CD4-positive, alpha-beta T cell treated with Interleukin-10 for 1 hour (primary cell): Measurements from ENCODE around the gene METTL24.
"Not testable (repeated sequence)": the region's sequence is repeated elsewhere in the genome, so short reads cannot be mapped to it uniquely, and the experiment has no call there.

Source experiments
- DNase-seq: peaks from one replicate; pipeline ENCODE4 v3.0.0-alpha.2; 2020

METTL24 gene

DNA sequence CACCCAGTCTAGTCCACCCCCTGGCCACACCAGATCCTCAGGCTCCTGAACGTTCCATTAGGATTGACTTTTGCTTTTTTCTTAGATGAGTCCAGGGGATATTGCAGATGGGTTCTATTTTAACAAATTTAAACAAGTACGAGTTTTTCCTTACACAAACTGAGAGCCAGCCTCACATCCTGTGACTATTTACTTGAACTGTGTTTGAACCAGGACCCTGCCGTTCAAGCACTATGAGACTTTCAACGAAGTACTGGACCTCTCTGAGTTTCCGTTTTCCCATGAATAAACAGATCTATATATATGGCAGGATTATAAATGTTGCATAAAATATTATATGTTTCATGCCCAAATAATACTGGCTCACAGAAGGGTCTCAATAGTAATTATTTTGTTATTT lies 1.4 kb upstream of the METTL24 start:
- DNase-seq: no peak

GRCh38 chr6:110358553-110359160 lies 508 bp upstream of the METTL24 start:
- DNase-seq: no peak

- DNase-seq: no peak
Observed at GRCh38 chr6:110357298-110357663, 868 bp downstream of the METTL24 start.

- no peak for DNase-seq
Observed at GRCh38 chr6:110356778-110357177, 1.4 kb downstream of the METTL24 start.

DNA sequence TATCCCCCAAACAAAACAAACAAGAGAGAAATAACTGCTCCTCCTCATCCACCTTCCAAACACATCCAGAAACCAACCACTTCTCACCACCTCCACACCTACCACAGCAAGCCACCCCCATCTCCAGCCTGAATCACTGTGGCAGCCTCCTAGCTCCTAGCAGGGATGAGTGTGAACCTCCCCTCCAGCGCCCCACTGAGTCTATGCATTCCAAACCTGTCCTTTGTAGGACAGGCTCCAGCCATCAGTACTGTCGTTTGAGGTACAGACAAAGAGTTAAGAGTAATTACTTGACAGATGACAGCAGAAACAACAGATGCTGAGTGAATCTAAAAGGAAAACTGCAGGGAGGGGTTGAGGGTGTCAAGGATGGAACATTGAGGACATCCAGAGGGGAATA lies 2.4 kb downstream of the METTL24 start:
- no peak for DNase-seq

- DNase-seq: no peak
Observed at GRCh38 chr6:110355022-110355421, 3.1 kb downstream of the METTL24 start.

- no peak for DNase-seq
Observed at GRCh38 chr6:110354153-110354552, 4.0 kb downstream of the METTL24 start.

GRCh38 chr6:110353457-110354001 lies 4.6 kb downstream of the METTL24 start:
- DNase-seq: no peak

- no peak for DNase-seq
Observed at GRCh38 chr6:110352563-110353262, 5.4 kb downstream of the METTL24 start.

DNA sequence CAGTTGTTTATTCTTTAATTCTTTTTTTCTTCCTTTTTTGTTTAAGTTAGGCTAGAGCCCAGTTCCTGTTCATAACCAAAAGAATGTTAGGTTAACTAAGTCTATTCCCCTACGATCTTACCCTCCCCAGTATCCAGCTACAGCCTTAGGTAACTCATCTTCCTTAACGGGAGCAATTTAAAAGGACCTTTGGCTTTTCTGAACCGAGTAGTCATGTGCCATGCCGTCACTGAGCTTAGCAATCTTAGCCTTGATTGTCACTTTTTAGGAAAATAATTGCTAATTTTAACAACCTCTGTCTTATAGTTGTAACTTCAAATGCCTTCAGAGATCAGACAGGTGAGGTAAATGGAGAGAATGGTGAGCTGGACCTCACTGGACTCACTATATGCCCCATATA lies 6.2 kb downstream of the METTL24 start:
- no peak for DNase-seq

GRCh38 chr6:110351546-110351945 lies 6.6 kb downstream of the METTL24 start:
- no peak for DNase-seq

GRCh38 chr6:110350593-110350992 lies 7.6 kb downstream of the METTL24 start:
- DNase-seq: not testable (repeated sequence)

- no peak for DNase-seq
Observed at GRCh38 chr6:110348961-110349690, 9.0 kb downstream of the METTL24 start.

- no peak for DNase-seq
Observed at GRCh38 chr6:110345025-110345424, 13.1 kb downstream of the METTL24 start.

- DNase-seq: no peak
Observed at GRCh38 chr6:110342759-110343158, 15.4 kb downstream of the METTL24 start.

- DNase-seq: no peak
Observed at GRCh38 chr6:110341663-110342596, 16.2 kb downstream of the METTL24 start.

DNA sequence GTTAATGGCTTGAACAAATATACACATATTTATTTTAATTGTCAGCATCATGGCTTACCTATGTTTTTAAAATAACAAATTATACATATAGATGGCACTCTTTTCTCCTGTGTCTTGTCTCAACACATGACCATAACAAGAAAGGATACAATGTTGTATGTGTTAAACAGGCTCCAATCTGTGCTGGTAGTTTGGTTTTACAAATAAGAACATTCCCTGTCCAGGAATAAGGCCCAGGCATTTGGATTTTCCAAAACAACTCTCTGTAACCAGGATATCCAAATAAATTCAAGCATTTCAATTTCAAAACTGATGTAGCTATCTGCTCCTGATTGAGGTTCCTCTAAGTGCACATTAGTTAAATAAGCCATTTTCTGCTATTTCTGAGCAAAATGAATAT lies 17.1 kb downstream of the METTL24 start:
- no peak for DNase-seq

DNA sequence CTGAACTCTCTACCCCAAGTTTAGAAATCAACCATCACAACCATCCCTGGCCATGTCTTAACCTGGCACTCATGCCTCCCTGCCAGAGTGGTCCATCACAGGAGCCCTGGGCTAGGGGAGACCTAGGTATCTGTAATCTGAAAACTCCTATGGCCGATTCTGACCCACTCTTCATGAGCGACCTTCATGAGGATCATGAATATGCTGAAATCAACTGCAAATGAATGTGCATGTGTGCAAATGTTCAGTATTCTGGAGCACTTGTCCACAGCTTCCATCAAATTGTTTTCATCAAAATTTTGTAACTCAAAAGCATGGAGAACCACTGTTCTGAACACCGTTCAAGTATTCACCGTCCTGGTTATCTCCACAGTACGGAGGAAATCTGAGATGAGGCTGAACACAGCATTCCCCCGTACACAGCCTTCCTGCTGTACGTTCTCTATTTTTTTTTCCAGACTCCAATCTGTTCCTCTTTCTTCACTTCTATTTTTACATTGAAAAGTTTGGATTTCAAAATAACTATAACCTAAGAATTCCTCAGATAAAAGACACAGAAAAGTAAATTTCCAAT lies 17.7 kb downstream of the METTL24 start:
- DNase-seq: no peak

DNA sequence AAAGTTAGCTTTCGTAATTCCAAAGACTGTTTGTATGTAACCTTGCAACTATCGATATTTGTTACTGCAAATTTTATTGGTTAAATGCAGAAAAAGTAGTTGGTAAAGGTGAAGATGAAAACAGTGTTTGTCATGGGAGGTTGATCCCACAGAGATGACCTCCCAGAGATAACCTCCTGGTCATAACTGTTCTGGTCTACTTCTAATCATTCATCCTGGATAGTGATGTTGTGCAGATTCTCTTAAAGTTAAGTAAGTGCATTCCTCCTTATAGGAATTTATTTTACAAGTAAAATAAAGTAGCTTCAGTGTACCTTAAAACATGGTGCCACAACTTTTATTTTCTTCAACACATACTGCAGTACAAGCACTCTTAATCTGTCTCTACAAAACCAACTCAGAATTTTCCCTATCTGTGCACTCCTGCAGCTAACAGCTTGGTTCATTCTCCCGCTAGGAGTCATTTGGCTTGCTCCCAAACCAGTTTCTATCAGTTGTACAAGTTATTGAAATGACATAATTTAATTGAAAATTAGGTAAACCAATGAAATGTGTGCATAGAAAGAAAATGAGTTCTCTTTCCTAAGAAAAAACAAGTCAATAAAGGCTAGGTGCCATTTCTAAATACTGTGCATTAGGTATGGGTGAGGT lies 19.2 kb downstream of the METTL24 start:
- DNase-seq: no peak

DNA sequence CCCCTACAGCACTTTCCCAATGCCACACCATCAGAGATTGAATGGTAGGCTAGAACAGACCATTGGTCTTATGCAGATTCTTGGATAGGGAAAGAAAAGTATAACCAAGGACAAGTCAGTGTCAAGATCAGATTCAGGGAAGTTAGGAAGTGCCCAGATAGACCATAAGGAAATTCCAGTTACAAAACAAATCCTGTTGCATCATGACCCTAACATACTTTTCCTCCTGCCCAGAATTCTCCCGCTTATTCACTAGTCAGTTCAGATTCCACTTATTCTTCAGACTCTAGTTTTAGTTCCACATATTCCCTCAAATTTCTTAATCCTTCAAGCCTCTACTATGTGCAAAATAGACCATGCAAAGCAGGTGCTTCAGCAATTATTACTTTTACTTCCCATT lies 20.7 kb downstream of the METTL24 start:
- no peak for DNase-seq

DNA sequence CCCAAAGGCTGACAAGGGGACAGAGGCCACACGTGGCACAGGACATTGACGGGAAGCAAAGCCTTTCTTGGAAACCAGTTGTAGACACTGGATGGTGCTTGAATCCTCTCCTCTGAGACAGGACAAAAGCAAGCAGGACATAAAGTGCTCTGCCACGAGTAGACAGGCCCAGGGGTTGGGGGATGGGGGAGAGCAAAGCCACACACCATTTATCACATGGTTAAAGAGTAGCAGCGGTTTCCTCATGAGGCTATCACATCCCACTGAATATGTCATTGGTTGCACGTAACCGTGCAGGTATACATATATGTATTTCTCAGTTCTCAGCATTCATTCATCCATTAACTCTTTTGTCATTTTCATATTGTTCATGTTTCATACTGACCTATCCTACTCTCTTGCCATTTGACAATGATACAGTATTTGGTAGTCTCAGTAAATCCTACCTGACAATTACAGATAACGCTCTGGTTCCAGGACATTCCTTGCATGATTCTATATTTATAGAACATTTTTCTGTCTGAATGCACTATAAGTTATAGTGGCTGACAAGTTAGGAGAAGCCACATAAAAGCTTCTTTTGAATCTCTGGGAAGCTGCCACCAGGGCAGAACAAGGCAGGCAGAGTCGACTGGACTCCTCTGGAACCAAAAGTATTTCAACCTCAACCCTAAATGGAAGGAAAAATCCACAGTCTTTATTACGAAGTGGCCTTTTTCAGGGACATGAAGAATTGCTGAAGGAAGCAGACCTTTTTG lies 23.5 kb downstream of the METTL24 start:
- DNase-seq: no peak
